ENCODE measurements around the gene GSC2. TPM values are rescaled to one million over a fixed set of nuclear protein-coding genes. Genes with fewer than 3 reads are reported as not detected.

GSC2 gene
- polyA plus RNA-seq, 1 donor from 2014 or later = not detected

GRCh38 chr22:19126309-19127273 lies 23.5 kb downstream of the GSC2 start:
- Mint-ChIP-seq H3K4me3 (no peak overlapping the region), H3K4me1 (peaks cover under 1 to 5% (median 5%) of the 10 kb centered on the region in 3 donors), H3K27ac (no peak overlapping the region), H3K36me3 (no peaks in the 10 kb centered on the region), H3K27me3 (no peaks in the 10 kb centered on the region), H3K9me3 (no peaks in the 10 kb centered on the region)

- H3K36me3 Mint-ChIP-seq = peaks cover 3% of the 10 kb centered on the region
- H3K4me1 Mint-ChIP-seq = peaks cover 8 to 11% (median 11%) of the 10 kb centered on the region in 3 donors
- H3K9me3 Mint-ChIP-seq = no peaks in the 10 kb centered on the region
- H3K27me3 Mint-ChIP-seq = no peaks in the 10 kb centered on the region
- H3K27ac Mint-ChIP-seq = peak overlapping the region in 1 of 3 donors; percentile 39
- peak overlapping the region in 1 of 4 donors; percentile 72 for H3K4me3 Mint-ChIP-seq
Measured at GRCh38 chr22:19125474-19126308, 24.4 kb downstream of the GSC2 start.

DNA sequence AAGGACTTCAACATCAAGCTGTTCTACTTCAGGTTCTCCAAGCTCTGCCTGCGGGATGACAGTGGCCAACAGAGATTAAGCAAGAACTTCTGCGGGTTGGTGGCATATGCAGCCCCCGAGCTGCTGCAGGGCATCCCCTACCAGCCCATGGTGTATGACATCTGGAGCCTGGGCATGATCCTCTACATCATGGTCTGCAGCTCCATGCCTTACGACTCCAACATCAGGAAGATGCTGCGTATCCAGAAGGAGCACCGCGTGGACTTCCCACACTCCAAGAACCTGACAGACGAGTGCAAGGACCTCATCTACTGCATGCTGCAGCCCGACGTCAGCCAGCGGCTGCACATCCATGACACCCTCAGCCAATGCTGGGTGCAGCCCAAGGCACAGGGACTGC lies 25.1 kb downstream of the GSC2 start:
- Mint-ChIP-seq H3K4me1 (peaks cover 14 to 17% (median 17%) of the 10 kb centered on the region in 3 donors), H3K27me3 (no peaks in the 10 kb centered on the region), H3K9me3 (no peaks in the 10 kb centered on the region), H3K36me3 (peaks cover 3% of the 10 kb centered on the region), H3K4me3 (no peak overlapping the region), H3K27ac (peak overlapping the region in 1 of 3 donors; percentile 39)

- Mint-ChIP-seq H3K27me3 (no peaks in the 10 kb centered on the region), H3K9me3 (no peaks in the 10 kb centered on the region), H3K4me3 (peak overlapping the region in 1 of 4 donors; percentile 64), H3K27ac (no peak overlapping the region), H3K4me1 (peaks cover 14 to 21% (median 19%) of the 10 kb centered on the region in 3 donors), H3K36me3 (peaks cover 3% of the 10 kb centered on the region)
Measured at GRCh38 chr22:19124377-19124776, 25.7 kb downstream of the GSC2 start.

GRCh38 chr22:19123936-19124335 lies 26.2 kb downstream of the GSC2 start:
- Mint-ChIP-seq H3K4me1 (peaks cover 15 to 23% (median 21%) of the 10 kb centered on the region in 3 donors), H3K9me3 (no peaks in the 10 kb centered on the region), H3K4me3 (peak overlapping the region in 2 of 4 donors; percentile 27 to 64), H3K27ac (no peak overlapping the region), H3K36me3 (peaks cover 3% of the 10 kb centered on the region), H3K27me3 (no peaks in the 10 kb centered on the region)

DNA sequence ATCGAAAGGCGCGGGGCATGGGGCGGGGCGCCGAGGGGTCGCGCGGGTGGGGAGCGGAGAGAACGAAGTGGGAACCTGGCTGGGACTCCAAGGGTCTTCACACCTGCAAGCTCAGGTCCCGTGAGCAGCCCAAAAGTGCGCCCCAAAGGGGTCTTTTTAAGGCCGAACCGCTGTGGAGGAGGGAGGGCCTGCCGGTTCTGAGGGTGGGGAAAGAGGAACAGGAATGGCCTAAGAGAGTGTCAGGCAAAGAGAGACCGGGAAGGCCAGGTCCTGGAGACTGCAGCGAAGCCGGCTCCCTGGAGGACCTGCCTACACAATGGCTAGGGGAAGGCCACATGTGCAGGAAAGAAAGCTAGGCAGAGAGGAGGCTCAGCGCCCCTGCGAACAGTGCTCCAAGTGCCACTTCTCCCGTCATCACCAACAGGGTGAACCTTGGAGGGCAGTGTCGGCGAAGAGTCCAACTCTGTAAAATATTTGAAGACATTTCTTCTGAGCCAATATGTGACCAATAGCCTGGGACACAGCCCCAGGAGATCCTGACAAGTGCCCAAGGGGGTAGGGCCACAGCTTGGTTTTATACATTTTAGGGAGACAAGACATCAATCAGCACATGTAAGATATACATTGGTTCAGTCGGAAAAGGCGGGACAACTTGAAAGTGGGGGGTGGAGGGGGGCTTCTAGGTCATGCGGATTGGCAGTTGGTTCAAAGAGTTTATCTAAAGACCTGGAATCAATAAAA lies 27.2 kb downstream of the GSC2 start:
- Mint-ChIP-seq H3K36me3 (peaks cover 3% of the 10 kb centered on the region), H3K4me3 (peak overlapping the region; percentile 64 to 96 (median 90)), H3K27me3 (no peaks in the 10 kb centered on the region), H3K27ac (peak overlapping the region in 2 of 3 donors; percentile 39 to 53), H3K4me1 (peaks cover 21 to 32% (median 32%) of the 10 kb centered on the region in 3 donors), H3K9me3 (no peaks in the 10 kb centered on the region)

GRCh38 chr22:19122143-19122751 lies 27.8 kb downstream of the GSC2 start, which contains the start of gene DGCR2:
Gene DGCR2 (minus strand): TSS chr22:19122412. CDS start chr22:19122206, 206 bp downstream.
- peak within 1 kb of the TSS; percentile 87 to 97 (median 91) for H3K4me3 Mint-ChIP-seq
- peaks cover 3% of the 10 kb centered on the region for H3K36me3 Mint-ChIP-seq
- no peaks in the 10 kb centered on the region for H3K27me3 Mint-ChIP-seq
- H3K4me1 Mint-ChIP-seq = peaks cover 21 to 37% (median 36%) of the 10 kb centered on the region in 3 donors
- peak within 1 kb of the TSS; percentile 80 to 93 (median 88) for H3K27ac Mint-ChIP-seq
- H3K9me3 Mint-ChIP-seq = no peaks in the 10 kb centered on the region

DNA sequence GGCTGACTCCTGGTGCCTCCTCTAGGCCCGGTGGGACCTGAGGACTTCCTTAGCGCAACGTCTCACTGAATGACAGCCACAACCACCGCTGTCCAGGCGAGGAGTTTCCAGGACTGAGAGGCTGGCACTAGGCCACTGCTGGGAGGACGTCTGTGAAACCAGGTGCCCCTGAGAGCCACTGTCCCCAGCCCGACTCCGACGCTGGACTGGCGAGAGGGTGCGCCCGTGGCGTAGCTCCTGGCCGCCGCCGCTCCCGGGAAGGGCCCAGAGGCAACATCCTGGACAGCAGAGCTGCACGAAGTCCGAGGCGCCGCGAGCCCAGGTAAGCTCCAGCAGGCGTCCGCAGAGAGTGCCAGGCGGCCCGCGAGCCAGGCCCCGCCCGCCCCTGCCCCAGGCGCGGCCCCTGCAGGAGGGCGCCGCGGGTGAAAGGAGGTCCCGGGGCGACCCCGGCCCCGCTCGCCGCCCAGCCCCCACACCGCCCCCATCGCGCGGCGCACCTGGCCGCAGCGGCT lies 28.4 kb downstream of the GSC2 start:
- H3K4me1 Mint-ChIP-seq = peaks cover 22 to 43% (median 41%) of the 10 kb centered on the region in 3 donors
- peaks cover 3% of the 10 kb centered on the region for H3K36me3 Mint-ChIP-seq

GRCh38 chr22:19120829-19121630 lies 29.1 kb downstream of the GSC2 start:
- Mint-ChIP-seq H3K9me3 (no peaks in the 10 kb centered on the region), H3K27me3 (no peaks in the 10 kb centered on the region), H3K4me3 (peak overlapping the region; percentile 87 to 97 (median 91)), H3K36me3 (peaks cover 3% of the 10 kb centered on the region), H3K4me1 (peaks cover 27 to 49% (median 46%) of the 10 kb centered on the region in 3 donors), H3K27ac (peak overlapping the region; percentile 63 to 93 (median 80))

More for the DNA sequence above, 28.4 kb downstream of the GSC2 start:
- peak overlapping the region; percentile 87 to 97 (median 91) for H3K4me3 Mint-ChIP-seq
- no peaks in the 10 kb centered on the region for H3K27me3 Mint-ChIP-seq
- no peaks in the 10 kb centered on the region for H3K9me3 Mint-ChIP-seq
- H3K27ac Mint-ChIP-seq = peak overlapping the region; percentile 63 to 93 (median 80)

DNA sequence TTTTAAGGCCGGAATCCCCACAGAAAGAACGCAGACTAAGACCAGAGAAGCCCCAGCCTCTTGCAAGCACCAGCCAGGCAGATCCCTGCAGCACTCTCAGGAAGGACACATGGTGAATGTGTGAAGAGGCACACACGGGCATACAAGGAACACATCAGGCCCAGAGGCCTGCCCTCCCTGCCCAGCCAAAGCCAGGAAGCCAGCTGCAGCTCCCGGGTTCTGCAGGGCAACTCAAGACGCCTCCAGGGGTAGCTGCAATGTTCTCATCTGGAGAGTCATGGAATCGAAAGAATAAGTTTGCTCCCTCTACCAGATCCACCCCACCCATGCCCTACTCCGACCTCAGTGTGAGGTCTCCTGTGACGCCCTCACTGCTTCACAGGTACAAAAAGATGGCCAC lies 30.1 kb downstream of the GSC2 start:
- H3K4me3 Mint-ChIP-seq = peak overlapping the region; percentile 87 to 97 (median 88)
- H3K27ac Mint-ChIP-seq = peak overlapping the region; percentile 25 to 82 (median 39)
- H3K9me3 Mint-ChIP-seq = no peaks in the 10 kb centered on the region
- H3K4me1 Mint-ChIP-seq = peaks cover 36 to 57% (median 53%) of the 10 kb centered on the region in 3 donors
- H3K36me3 Mint-ChIP-seq = peaks cover 3% of the 10 kb centered on the region
- H3K27me3 Mint-ChIP-seq = no peaks in the 10 kb centered on the region

DNA sequence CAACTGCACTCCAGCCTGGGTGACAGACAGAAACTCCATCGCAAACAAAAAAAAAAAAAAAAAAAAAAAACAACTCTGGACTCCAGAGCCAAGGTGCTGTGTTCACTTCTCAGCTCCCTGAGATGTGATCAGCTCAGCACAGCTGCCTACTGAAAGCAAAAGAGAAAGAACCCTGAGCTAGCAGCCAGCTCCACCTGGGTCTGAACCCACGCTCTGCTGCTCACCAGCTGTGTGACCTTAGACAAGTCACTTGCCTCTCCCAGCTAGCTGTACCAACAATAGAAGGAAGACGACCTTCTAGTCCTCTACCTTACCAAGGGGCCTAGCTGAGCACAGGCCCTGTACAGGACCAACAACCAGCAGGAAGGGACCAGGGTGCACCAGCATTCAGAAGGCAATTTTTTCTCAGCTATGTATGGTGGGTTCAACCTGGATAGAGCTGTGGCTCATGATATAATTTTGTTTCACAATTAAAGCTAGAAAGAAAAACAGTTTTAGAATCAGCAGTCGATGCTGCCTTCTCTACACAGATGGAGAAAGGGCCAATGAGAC lies 31.7 kb downstream of the GSC2 start:
- Mint-ChIP-seq H3K4me3 (peak overlapping the region; percentile 3 to 88 (median 82)), H3K4me1 (peaks cover 41 to 62% (median 57%) of the 10 kb centered on the region in 3 donors), H3K27me3 (no peaks in the 10 kb centered on the region), H3K36me3 (peaks cover 3% of the 10 kb centered on the region), H3K27ac (peak overlapping the region; percentile 46 to 91 (median 78)), H3K9me3 (no peaks in the 10 kb centered on the region)

GRCh38 chr22:19117111-19117512 lies 33.0 kb downstream of the GSC2 start:
- Mint-ChIP-seq H3K4me3 (peak overlapping the region in 2 of 4 donors; percentile 15 to 69), H3K27me3 (no peaks in the 10 kb centered on the region), H3K4me1 (peaks cover 44 to 61% (median 55%) of the 10 kb centered on the region in 3 donors), H3K9me3 (no peaks in the 10 kb centered on the region), H3K36me3 (peaks cover 3% of the 10 kb centered on the region), H3K27ac (peak overlapping the region in 1 of 3 donors; percentile 81)

- H3K4me1 Mint-ChIP-seq = peaks cover 36 to 64% (median 52%) of the 10 kb centered on the region in 3 donors
- no peaks in the 10 kb centered on the region for H3K9me3 Mint-ChIP-seq
- peak overlapping the region in 1 of 3 donors; percentile 27 for H3K27ac Mint-ChIP-seq
- H3K27me3 Mint-ChIP-seq = no peaks in the 10 kb centered on the region
- no peaks in the 10 kb centered on the region for H3K36me3 Mint-ChIP-seq
- peak overlapping the region in 1 of 4 donors; percentile 32 for H3K4me3 Mint-ChIP-seq
Measured at GRCh38 chr22:19115628-19116027, 34.5 kb downstream of the GSC2 start.
